ENCODE data around the gene ST13.
A peak's percentile ranks its signal among the peaks of the same experiment; 100 is the strongest.
"Not testable (repeated sequence)": the region's sequence is repeated elsewhere in the genome, so short reads cannot be mapped to it uniquely, and the experiment has no call there.

Gene ST13

DNA sequence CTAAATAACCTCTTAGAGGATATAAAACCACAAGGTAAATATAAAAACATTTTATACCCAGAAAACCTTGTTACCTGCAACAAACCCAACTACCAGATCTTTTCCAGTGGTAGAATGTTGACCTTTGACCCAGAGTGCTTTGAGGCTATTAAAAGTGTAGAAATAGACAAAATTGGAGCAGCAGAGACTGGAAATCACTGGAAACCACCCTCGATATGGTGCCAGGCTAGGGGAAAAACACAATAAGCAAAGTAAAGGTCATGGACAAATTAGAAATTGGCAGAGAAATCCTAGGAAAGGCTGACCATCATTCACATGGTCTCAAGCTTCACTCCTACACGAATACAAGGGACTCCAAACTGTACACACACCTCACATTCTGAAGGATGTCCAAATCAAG lies 64.0 kb downstream of the ST13 start:
- ATAC-seq (replicated peaks) (no peak), DNase-seq (no peak)
- Mint-ChIP-seq H3K4me3 (no peak overlapping the region), H3K36me3 (ENCODE audit: insufficient read depth) (peaks cover 22% of the 10 kb centered on the region), H3K27ac (peak overlapping the region in 1 of 2 donors; percentile 9), H3K4me1 (ENCODE audit: low read depth in 2 of 2) (no peaks in the 10 kb centered on the region), H3K27me3 (no peaks in the 10 kb centered on the region), H3K9me3 (no peaks in the 10 kb centered on the region)

DNA sequence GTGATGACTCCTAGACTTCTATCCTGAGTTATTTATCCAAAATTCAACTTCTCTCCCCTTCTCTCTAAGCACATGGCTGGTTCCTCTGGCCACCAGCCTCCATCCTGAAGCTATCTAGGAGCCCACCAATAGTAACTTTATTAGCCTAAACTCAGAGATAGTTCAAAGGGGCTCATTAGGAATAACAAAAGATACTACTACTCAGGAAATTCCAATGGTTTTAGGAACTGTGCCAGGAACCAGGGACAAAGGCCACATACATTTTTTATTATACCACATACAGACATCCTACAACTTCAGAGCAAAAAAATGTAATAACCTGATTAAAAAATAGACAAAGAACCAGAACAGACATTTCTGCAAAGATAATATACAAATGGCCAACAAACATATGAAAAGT lies 65.2 kb downstream of the ST13 start:
- H3K4me3 Mint-ChIP-seq: no peak overlapping the region
- no peak for DNase-seq
- peak overlapping the region in 1 of 2 donors; percentile 4 for H3K27ac Mint-ChIP-seq
- peaks cover 22% of the 10 kb centered on the region for H3K36me3 Mint-ChIP-seq (ENCODE audit: insufficient read depth)
- H3K4me1 Mint-ChIP-seq (ENCODE audit: low read depth in 2 of 2): no peaks in the 10 kb centered on the region
- no peaks in the 10 kb centered on the region for H3K9me3 Mint-ChIP-seq
- no peak for ATAC-seq (replicated peaks)
- H3K27me3 Mint-ChIP-seq: no peaks in the 10 kb centered on the region

DNA sequence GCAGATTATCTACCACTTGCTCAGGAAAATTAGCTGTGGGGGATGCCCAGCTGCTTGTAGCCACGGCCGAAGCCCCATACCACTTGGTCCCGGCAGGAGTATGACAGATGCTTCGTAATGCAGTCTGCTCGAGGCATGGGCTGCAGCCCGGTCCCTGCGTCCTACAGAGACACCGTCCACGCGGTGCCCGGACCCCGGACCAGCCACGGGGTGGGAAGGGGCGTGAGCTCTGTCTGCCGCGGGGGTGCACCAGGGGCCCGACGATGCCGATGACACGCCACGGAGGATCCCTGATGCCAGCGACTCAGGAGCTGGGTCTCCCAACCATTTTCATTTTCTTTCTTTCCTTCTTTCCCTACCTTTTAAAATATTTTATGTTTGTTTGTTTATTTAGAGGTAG lies 67.3 kb downstream of the ST13 start:
- H3K4me1 Mint-ChIP-seq (ENCODE audit: low read depth in 2 of 2): no peaks in the 10 kb centered on the region
- H3K27me3 Mint-ChIP-seq: no peaks in the 10 kb centered on the region
- ATAC-seq (replicated peaks) (no peak), DNase-seq (no peak)
- H3K36me3 Mint-ChIP-seq (ENCODE audit: insufficient read depth): peaks cover 22% of the 10 kb centered on the region
- H3K27ac Mint-ChIP-seq: no peak overlapping the region
- no peak overlapping the region for H3K4me3 Mint-ChIP-seq
- no peaks in the 10 kb centered on the region for H3K9me3 Mint-ChIP-seq

DNA sequence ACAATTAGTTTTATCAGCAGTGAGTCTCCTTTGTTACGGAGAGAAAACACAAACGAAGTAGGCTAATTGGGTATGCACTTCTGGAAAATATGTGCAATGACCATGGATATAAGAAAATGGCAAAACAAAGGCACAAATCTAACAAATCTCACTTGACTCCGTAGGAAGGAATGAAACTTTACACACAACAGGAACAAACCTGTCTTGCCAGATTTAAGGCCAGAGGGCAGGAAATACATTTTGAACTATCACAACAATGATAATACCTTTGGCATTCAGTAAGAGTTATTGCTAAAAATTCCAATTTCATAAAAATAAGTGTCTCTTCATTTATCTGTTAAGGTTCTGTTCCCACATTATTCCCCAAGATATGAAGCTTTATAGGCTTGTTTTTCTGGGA lies 73.9 kb downstream of the ST13 start:
- no peak overlapping the region for H3K27ac Mint-ChIP-seq
- H3K4me3 Mint-ChIP-seq: no peak overlapping the region
- peaks cover 11% of the 10 kb centered on the region for H3K36me3 Mint-ChIP-seq (ENCODE audit: insufficient read depth)
- no peaks in the 10 kb centered on the region for H3K9me3 Mint-ChIP-seq
- DNase-seq (no peak), ATAC-seq (replicated peaks) (no peak)
- H3K27me3 Mint-ChIP-seq: no peaks in the 10 kb centered on the region
- H3K4me1 Mint-ChIP-seq (ENCODE audit: low read depth in 2 of 2): no peaks in the 10 kb centered on the region

DNA sequence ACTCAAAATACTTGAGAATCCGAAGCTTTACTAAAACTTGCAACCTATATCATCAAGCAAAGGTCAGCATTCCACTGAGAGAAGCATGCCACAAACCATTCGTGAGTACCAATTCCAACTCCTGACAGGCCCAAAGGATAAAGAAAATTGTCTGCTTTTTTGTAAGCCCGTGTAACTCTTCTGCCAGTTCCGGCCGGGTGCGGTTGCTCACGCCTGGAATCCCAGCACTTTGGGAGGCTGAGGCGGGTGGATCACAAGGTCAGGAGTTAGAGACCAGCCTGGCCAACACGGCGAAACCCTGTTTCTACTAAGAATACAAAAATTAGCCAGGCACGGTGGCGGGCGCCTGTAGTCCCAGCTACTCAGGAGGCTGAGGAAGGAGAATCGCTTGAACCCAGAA lies 74.7 kb downstream of the ST13 start:
- H3K36me3 Mint-ChIP-seq (ENCODE audit: insufficient read depth): peaks cover 18% of the 10 kb centered on the region

More for the DNA sequence above, 74.7 kb downstream of the ST13 start:
- not testable (repeated sequence) for H3K27me3 Mint-ChIP-seq; H3K9me3 Mint-ChIP-seq; H3K4me1 Mint-ChIP-seq (ENCODE audit: low read depth in 2 of 2); DNase-seq; H3K4me3 Mint-ChIP-seq; H3K27ac Mint-ChIP-seq; ATAC-seq (replicated peaks)

All from effector memory CD8-positive, alpha-beta T cell (primary cell).